Kidney (tissue), 14 donors: ENCODE results near the gene FDXR. TPM values are rescaled to one million over a fixed set of nuclear protein-coding genes. Genes with fewer than 3 reads are reported as not detected.

Experiments used
- DNase-seq, 5 donors: peaks; one replicate each; pipeline ENCODE4 v3.0.0-alpha.2; 2013 to 2020
- FAIRE-seq: peaks from 2 replicates; lab custom pipeline; 2012; peaks lifted over from hg19 to GRCh38; lab: Jason Lieb, UNC
- H3K27ac ChIP-seq, 2 donors: one replicate each; pipeline ENCODE4 v1.7.0; 2013; ENCODE audit warnings: low read depth in 2 of 2, low read length in 2 of 2, inconsistent platforms in 1 of 2
- H3K27me3 ChIP-seq: one replicate; pipeline ENCODE4 v1.7.1; 2013; ENCODE audit warnings: low read length, inconsistent platforms; ENCODE audit not compliant: control insufficient read depth, insufficient read depth
- H3K36me3 ChIP-seq, 3 donors: one replicate each; pipeline versions ENCODE4 v1.7.0 to v1.7.1; 2013; ENCODE audit warnings: low read length in 3 of 3, control low read depth in 1 of 3, inconsistent platforms in 1 of 3; ENCODE audit not compliant: insufficient read depth in 3 of 3, control insufficient read depth in 2 of 3
- H3K4me1 ChIP-seq, 3 donors: one replicate each; pipeline versions ENCODE4 v1.7.0 to v1.7.1; 2013; ENCODE audit warnings: low read length in 3 of 3, inconsistent platforms in 1 of 3, low read depth in 1 of 3; ENCODE audit not compliant: control insufficient read depth in 2 of 3, insufficient read depth in 2 of 3
- H3K4me3 ChIP-seq, 3 donors: one replicate each; pipeline versions ENCODE4 v1.7.0 to v1.8.1; 2013; ENCODE audit warnings: low read length in 3 of 3, control low read depth in 1 of 3, inconsistent platforms in 1 of 3
- H3K9ac ChIP-seq, 3 donors: one replicate each; pipeline versions ENCODE4 v1.7.0 to v1.7.1; 2013; ENCODE audit warnings: low read length in 3 of 3, control low read depth in 1 of 3, inconsistent platforms in 1 of 3
- H3K9me3 ChIP-seq, 3 donors: one replicate each; pipeline versions ENCODE4 v1.7.0 to v1.7.1; 2013; ENCODE audit warnings: low read length in 3 of 3, control low read depth in 1 of 3, inconsistent platforms in 1 of 3; ENCODE audit not compliant: control insufficient read depth in 2 of 3, insufficient read depth in 1 of 3
- intact Hi-C: fragments of 100-400 bp; cut with DNase I; formaldehyde crosslinking; loops from one replicate; pipeline ENCODE4 v1.11.1; 2022
- polyA plus RNA-seq: library from polyadenylated mRNA; stranded (reverse); fragments of 350-450 nt; fragmentation: Illumina TruSeq; extraction: RNeasy Lipid Tissue Mini Kit (QIAGEN cat#74804); gene quantifications from one replicate; pipeline ENCODE4 v1.2.3, GENCODE V29; 2014; ENCODE audit warnings: low read depth, low replicate concordance; ENCODE audit not compliant: insufficient read depth
- total RNA-seq: library from RNA; stranded (reverse); fragmentation: NEBNext Ultra II Directional; extraction: Animal tissue kit (Norgen Biotek cat#: 25700); gene quantifications from one replicate; pipeline ENCODE4 v1.2.1, GENCODE V29; 2021
- TF ChIP-seq, protein P1 (sequence below): IDR thresholded peaks from 3 replicates; pipeline ENCODE4 v1.5.1; 2012; ENCODE audit warnings: mild to moderate bottlenecking, moderate library complexity, borderline replicate concordance; ENCODE audit not compliant: insufficient read depth; ENCODE audit errors: extremely low read depth
- donor health status: control.
- donor health status: control.
- donor health status: control.
- donor health status: control.
- donor health status: control.
- donor health status: DM: yes; HTN: yes; CAD: no.
- donor health status: Normal renal cell carcinoma (clear cell type).

Gene FDXR
- total and polyA plus RNA-seq, 2 donors from 2014 or later, result 9.0 to 15.2 TPM

DNA sequence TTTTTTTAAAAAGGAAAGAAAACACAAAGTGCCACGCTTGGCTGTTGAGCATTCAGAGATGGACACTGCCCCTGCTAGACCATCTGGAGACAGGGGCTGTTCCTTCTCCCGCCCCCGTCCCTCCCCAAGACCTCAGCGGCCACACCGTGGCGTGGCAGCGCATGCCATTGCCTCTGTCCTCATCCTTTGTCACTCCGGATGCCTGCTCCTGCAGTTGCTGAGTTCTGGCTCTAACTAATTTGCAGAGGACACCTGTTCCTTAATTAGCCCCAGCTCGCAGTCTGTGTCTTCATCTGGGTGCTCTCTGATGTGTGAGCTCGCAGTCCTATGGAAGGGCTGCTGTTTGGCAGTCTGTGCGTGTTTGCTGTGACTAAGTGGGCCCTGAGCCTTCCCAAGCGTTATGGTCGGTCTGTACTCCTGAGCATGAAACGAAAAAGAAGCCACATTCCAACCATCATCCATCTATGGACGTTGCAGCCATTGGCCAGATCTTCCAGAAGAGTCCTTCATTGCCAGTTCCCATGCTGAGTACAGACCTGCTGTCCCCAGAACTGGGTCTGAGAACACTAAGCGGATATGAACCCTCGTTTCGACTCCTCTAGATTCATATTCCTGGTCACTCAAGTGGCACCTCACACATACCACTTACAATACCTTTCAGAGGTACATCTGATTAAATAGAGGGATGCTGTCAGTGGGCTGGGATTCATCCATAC lies 55.7 kb downstream of the FDXR start:
- Histone ChIP-seq H3K4me3 (no peak overlapping the region), H3K27me3 (no peaks in the 10 kb centered on the region), H3K4me1 (no peaks in the 10 kb centered on the region), H3K9ac (no peak overlapping the region), H3K27ac (no peak overlapping the region), H3K9me3 (no peaks in the 10 kb centered on the region), H3K36me3 (no peaks in the 10 kb centered on the region)
- TF ChIP-seq, protein P1, sequence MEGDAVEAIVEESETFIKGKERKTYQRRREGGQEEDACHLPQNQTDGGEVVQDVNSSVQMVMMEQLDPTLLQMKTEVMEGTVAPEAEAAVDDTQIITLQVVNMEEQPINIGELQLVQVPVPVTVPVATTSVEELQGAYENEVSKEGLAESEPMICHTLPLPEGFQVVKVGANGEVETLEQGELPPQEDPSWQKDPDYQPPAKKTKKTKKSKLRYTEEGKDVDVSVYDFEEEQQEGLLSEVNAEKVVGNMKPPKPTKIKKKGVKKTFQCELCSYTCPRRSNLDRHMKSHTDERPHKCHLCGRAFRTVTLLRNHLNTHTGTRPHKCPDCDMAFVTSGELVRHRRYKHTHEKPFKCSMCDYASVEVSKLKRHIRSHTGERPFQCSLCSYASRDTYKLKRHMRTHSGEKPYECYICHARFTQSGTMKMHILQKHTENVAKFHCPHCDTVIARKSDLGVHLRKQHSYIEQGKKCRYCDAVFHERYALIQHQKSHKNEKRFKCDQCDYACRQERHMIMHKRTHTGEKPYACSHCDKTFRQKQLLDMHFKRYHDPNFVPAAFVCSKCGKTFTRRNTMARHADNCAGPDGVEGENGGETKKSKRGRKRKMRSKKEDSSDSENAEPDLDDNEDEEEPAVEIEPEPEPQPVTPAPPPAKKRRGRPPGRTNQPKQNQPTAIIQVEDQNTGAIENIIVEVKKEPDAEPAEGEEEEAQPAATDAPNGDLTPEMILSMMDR, result no peak
- no peak for DNase-seq
- no peak for FAIRE-seq
- intact Hi-C loops, result no loop called here

DNA sequence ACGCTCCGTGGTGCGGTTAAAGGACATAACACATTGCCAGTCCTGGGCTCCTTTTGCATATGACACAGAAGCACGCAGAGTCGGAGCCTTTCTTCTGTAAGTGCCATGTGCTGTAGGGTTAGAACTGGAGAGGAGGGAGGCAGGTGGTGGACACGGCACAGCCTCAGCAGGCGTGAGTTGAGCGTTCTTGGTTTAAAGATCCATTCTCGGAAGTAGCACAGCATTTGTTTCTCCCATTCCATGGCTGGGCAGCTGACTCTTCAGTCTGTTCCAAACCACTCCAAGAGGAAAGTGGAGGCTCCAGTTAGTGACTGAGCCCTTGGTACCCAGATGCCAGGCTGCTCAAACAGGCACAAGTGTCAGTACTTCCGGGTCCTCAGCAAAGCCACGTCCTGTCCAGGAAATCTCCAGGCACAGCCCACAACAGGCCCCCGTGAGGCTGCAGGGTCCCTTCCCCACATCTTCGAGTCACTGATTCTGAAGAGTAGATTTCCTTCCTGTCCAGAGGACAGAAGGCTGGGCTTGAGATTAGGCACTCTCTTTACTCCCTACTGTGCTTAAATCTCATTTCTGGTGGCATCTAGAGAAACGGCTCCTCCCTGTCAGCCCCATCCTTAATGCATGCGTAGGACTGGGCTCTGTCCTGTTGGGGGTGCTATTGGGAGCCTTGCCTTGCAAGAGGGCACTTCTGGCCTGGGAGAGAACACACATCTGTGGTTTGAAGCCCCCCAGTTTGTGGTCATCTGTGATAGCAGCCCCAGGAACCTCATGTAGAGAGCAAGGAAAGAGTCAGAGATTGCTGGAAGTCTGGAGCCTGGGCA lies 57.0 kb downstream of the FDXR start:
- TF ChIP-seq, protein P1, result no peak
- Histone ChIP-seq H3K36me3 (no peaks in the 10 kb centered on the region), H3K27ac (no peak overlapping the region), H3K27me3 (no peaks in the 10 kb centered on the region), H3K4me3 (no peak overlapping the region), H3K4me1 (no peaks in the 10 kb centered on the region), H3K9me3 (no peaks in the 10 kb centered on the region), H3K9ac (no peak overlapping the region)
- DNase-seq, result no peak
- no peak for FAIRE-seq
- intact Hi-C loops, result no loop called here

DNA sequence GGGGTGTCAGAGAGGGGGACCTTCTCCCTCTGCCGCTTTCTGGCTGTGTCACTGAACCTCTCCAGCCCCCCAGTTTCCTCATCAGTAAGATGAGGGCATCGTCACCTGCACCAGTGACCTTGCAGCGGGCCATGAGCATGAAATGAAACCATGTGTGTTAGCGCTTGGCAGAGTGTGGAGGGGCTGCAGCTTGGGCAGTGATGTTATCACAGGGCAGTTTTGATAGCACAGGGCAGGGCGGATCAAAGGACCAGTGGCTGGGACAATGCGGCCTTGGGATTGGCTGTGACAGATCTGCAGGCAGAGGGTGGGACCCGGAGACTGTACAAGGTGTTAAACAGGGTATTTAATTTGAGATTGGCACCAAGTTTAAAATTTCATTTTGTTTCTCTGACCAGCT lies 57.7 kb downstream of the FDXR start:
- Histone ChIP-seq H3K36me3 (no peaks in the 10 kb centered on the region), H3K27me3 (no peaks in the 10 kb centered on the region), H3K9me3 (no peaks in the 10 kb centered on the region), H3K4me1 (no peaks in the 10 kb centered on the region), H3K4me3 (no peak overlapping the region), H3K27ac (no peak overlapping the region), H3K9ac (no peak overlapping the region)
- intact Hi-C loops, result no loop called here
- TF ChIP-seq, protein P1, result no peak
- FAIRE-seq (no peak), DNase-seq (no peak)
